ENCODE results near the gene WNK4.

DNA sequence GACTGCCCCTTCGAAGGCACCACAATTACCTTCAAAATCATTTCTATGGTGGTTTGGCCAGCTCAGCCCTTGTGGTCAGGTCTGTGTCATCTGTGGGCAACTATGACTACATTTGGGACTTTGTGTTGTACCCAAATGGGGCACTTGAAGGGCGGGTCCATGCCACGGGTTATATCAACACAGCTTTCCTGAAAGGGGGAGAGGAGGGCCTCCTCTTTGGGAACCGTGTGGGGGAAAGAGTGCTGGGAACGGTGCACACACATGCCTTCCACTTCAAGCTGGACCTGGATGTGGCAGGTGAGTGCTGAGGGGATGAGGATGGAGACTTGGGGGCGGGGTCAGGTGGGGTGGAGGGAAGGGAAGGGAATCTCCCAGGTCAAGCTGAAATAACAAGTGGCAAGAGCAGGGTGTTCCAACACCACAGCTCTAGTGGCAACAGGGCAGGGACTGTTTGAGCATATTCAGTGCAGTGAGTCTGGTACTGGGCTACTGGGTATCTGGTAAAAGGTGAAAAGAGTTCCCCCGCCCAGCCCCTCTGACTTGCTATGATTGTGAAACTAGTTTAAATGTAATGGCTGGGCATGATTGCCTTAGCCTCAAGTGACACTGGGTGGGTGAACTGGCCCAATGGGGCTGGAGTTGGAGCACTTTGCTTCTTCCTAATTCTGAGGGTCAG, 65.6 kb downstream of the WNK4 start:
- TF ChIP-seq, protein P1, sequence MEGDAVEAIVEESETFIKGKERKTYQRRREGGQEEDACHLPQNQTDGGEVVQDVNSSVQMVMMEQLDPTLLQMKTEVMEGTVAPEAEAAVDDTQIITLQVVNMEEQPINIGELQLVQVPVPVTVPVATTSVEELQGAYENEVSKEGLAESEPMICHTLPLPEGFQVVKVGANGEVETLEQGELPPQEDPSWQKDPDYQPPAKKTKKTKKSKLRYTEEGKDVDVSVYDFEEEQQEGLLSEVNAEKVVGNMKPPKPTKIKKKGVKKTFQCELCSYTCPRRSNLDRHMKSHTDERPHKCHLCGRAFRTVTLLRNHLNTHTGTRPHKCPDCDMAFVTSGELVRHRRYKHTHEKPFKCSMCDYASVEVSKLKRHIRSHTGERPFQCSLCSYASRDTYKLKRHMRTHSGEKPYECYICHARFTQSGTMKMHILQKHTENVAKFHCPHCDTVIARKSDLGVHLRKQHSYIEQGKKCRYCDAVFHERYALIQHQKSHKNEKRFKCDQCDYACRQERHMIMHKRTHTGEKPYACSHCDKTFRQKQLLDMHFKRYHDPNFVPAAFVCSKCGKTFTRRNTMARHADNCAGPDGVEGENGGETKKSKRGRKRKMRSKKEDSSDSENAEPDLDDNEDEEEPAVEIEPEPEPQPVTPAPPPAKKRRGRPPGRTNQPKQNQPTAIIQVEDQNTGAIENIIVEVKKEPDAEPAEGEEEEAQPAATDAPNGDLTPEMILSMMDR (IDR thresholded peaks at IDR 0.05), result no peak
- no peak for TF ChIP-seq POLR2A (IDR thresholded peaks at IDR 0.05)

Data from heart left ventricle (tissue), 13 donors.